GM12875 (cell line): ENCODE measurements around the gene HADHB.

Experiments
- H3K4me3 ChIP-seq: one replicate; pipeline ENCODE4 v1.5.1; 2011; ENCODE audit warnings: low read depth, low read length, control low read depth
- CTCF ChIP-seq: IDR thresholded peaks from 2 replicates; pipeline ENCODE4 v1.5.1; 2011; ENCODE audit warnings: low read depth, mild to moderate bottlenecking, control low read depth, inconsistent platforms, low read length, moderate library complexity, borderline replicate concordance; ENCODE audit not compliant: insufficient read depth

Gene HADHB

GRCh38 chr2:26244309-26245230 lies at the start of gene HADHB, which contains the start of gene HADHA:
Gene HADHB, plus strand, starts transcription at chr2:26244939. Its CDS starts 9,316 bp downstream, at chr2:26254255.
Gene HADHA, minus strand, starts transcription at chr2:26244632. Its CDS starts 36 bp downstream, at chr2:26244596.
- peak within 1 kb of the TSS; percentile 73 for H3K4me3 ChIP-seq
- peak; percentile 45; the same call in 1 of the 2 replicates for TF ChIP-seq CTCF

- no peak for TF ChIP-seq CTCF
- H3K4me3 ChIP-seq, result no peak overlapping the region
Observed at GRCh38 chr2:26195040-26195984, 49.4 kb upstream of the HADHB start.

- TF ChIP-seq CTCF, result no peak
- no peak overlapping the region for H3K4me3 ChIP-seq
Observed at GRCh38 chr2:26196683-26197418, 47.9 kb upstream of the HADHB start.

GRCh38 chr2:26197516-26197915 lies 47.2 kb upstream of the HADHB start:
- TF ChIP-seq CTCF, result no peak
- H3K4me3 ChIP-seq, result no peak overlapping the region

- no peak overlapping the region for H3K4me3 ChIP-seq
- TF ChIP-seq CTCF, result no peak
Observed at GRCh38 chr2:26202981-26203490, 41.7 kb upstream of the HADHB start.

GRCh38 chr2:26203906-26204305 lies 40.8 kb upstream of the HADHB start:
- no peak for TF ChIP-seq CTCF
- no peak overlapping the region for H3K4me3 ChIP-seq
